HG03159 (cell line): ENCODE data around the gene PLEKHA7.
"Not testable (repeated sequence)": the region's sequence is repeated elsewhere in the genome, so short reads cannot be mapped to it uniquely, and the experiment has no call there.

ENCODE experiments used
- ATAC-seq: cut with Tn5 transposase; IDR thresholded peaks from one replicate; pipeline ENCODE4 v1.9.1; 2021; ENCODE audit warnings: mild to moderate bottlenecking, moderate library complexity; ENCODE audit not compliant: unreplicated experiment

PLEKHA7 gene

DNA sequence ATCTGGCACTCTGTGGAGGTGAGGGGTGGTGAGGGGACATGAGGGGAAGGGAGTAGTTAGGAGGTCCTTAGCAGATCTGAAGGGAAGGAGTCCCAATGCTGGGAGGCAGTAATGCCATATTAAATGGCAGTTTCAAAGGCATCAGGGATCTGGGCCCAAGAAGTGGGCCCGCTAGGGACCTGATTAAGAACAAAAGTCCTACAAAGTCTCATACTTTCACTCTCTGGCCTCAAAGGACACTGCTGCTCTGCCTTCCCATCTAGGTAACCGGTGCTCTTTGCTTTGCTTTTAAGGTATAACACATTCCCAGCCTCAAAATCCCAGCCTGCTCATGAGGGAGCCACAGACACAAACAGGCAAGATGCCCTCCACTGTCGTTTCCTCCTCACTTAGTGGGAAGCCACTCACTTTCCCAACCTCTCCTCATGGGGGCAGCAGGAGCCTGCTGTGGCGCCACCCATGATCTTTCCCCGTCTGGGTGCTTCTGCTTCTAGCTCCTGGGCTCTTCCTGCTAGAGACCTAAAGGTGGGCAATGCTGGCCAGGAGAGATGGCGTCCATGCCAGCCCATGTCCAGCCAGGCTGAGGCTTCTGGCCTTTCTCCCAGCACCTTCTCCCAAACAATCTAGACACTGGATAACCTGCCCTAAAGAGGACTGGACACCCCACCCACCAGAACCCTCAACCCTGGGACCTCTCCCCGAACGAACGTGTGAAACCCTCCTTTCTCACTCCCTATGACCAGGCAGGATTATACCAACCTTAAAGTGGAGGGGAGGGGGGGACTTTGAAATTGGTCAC is 68.3 kb downstream of the PLEKHA7 start:
- ATAC-seq = peak; percentile 76

DNA sequence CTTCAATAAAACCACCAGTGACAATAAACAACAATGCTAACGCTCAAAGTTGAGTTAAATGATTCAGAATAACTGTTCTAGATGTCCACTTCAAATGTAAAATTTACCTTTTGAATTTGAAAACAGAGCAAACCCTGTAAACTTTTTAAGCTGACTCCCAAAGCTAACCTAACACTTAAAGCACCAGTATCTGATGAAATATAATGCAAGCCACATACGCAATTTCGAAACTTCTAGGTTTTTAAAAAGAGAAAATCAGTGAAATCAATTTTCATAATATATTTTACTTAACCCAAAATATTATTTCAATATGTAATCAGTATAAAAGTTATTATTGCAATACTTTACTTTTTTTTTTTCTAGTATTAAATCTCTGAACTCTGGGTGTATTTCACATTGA is 71.3 kb downstream of the PLEKHA7 start:
- no peak for ATAC-seq

DNA sequence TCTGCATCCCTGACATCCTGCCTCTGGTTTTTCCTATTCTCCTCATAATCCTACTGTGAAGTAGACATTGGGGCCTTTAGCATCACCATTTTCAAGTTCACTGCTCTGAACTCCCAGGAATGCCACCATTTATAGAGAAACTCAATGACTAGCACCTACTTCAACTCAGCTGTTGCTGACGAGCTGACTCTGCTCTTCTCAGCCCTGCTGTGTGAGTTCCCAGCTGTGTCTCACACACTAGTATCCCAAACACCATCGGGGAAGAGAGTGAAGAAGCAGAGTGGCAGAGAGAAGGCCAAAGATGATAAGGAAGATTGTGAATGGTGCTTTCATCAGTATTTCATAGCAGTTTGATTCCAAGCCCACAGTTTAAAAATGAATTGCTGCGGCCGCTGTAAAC is 71.9 kb downstream of the PLEKHA7 start:
- ATAC-seq = no peak

DNA sequence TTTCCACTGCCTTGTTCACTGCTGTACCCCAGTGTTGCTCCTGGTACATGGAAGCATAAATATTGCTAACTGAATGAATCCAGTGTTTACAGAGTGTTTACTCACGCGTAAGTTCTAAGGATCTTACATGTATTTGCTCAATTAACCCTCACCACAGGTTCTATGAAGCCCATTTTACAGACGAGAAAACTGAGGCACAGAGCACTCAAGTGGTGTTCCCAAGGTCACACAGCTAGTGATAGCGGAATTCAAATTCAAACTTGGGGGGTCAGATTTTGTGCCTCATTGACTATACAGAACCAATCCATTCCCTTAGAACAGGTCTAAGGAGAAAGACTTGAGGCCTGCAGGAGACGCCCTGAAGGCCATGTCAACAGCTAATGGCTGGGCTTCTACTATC is 72.3 kb downstream of the PLEKHA7 start:
- no peak for ATAC-seq

DNA sequence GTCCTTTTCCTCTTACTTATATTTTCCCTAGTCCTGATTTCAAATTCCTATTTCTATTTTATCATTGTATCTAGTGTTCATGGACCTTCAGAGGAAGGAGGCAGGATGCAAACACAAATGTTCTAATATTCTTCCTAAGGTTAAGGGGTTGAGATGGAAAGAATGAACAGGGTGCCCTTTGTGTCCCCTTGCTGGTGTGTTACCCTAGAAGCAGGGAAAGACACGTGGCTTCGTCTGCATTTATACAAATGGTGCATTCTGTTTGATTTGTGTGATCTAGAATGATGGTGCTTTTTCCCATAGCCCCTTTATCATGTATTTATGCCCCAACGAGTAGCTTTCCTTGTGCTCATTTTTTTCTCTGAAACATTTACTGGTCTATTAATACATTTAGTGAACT is 76.2 kb downstream of the PLEKHA7 start:
- no peak for ATAC-seq

DNA sequence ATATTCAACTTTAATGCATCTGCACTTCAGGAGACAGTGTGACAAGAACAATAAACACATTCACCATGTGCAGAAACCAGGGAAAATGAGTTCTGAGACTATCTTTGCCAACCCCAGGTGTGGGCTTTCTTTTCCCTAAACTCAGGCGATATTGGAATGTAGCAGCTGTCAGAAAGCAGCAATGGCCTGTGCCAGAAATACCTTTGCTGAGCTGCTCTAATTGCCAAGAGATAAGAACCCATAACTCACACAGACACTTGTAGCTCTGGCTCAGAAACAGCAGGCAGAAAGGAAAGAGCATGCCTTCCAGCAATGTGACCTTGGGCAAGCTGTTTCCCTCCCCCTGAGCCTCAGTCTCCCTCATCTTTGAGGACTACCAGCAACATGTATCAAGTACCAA is 77.6 kb downstream of the PLEKHA7 start:
- no peak for ATAC-seq

DNA sequence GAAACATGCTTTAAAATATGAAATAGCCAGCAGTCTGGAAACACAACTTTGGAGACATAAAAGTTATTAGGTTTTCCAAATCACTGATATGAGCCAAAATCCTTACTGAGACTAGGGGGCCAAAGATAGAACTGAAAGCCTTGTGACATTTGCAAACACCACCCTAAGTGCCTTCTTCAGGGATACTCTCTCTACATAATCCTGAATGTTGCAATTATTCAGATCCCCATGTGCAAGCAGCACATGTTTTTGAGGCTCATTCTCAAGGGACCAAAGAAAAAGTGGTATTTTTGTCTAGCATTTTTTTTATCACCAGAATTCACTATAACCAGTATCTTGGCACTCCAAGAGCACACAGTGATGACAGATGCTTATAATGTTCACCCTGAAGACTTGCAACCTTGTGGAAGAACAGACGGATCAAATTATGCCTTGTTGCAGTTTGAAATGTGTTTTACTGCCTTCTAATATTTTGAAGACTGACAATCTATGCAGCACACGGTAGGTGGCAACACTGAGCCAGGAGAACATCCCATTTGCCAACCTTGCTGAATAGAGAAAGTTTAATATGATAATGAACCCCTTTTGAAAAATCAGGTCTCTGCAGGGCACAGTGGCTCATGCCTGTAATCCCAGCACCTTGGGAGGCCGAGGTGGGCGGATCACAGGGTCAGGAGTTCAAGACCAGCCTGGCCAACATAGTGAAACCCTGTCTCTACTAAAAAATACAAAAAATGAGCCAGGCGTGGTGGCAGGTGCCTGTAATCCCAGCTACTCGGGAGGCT is 78.5 kb downstream of the PLEKHA7 start:
- no peak for ATAC-seq

DNA sequence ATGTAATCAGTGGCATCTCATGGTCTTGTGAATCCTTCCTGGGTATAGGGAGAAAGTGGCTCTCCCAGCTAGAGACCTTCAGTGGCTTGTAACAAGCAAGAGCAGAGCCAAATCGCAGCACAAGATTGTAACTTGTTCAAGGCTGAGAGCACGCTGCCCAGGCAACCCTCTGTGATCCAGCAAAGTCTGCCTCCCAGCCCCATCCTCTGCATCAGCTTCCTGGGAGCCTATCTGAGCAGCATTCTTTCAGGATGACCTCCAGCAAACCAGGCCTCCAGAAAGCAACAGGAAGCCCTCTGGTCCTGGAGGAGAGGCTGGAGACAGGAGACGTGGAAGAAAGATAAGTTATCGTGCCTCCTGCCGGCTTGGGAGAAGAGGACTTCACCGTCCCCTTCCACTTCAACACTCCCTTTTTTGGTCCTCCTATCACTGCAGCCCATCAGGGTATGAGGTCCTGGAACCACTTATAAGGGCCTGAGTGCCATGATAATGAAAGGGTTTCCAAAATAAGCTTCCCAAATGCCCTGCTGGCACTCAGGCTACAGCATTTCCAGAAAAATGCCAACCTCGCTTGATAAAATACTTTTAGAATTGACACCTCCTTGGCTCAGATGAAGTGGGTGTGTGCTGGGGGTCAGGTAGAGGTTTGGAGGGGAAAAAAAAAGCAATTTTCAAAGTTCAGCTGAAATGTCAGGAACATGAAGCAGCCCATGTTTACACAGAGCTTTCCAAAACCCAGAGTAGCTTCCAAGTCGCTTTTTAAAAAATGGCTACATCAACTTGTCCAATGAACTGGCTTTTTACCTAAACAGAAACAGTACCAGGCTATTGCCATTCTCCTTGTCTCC is 80.2 kb downstream of the PLEKHA7 start:
- ATAC-seq = no peak

DNA sequence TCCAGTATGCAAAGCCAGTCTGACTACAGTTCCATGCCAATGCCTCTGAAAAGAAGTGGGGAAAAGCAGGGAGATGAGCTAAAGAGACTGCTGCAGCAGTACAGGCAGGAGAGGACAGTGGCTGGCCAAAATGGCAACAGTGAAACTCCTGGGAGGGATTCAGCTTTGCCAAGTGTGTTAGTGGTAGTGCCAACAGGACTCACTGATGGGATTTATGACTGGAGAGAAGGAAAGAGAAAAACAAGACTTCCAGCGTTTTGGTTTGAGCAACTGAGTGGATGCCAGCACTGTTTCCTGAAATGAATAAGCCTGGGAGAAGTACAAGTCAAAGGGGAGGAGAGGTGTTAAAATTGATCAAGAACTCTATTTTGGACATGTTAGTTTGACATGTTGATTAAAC is 80.9 kb downstream of the PLEKHA7 start:
- ATAC-seq = no peak

DNA sequence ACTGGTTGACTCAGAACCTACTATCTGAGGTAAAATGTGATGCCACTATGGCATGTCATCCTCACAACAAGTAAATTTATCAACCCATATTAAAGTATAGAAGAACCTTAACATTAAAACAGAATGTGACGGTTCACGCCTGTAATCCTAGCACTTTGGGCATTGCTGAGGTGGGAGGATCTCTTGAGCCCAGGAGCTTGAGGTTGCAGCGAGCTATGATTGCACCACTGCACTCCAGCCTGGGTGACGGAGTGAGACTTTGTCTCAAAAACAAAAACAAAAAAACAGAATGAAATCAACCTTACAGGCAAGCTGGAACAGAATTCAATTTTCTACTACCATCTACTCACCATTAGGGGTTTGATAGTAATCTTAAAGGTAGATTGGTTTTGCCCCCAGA is 86.2 kb downstream of the PLEKHA7 start:
- no peak for ATAC-seq

DNA sequence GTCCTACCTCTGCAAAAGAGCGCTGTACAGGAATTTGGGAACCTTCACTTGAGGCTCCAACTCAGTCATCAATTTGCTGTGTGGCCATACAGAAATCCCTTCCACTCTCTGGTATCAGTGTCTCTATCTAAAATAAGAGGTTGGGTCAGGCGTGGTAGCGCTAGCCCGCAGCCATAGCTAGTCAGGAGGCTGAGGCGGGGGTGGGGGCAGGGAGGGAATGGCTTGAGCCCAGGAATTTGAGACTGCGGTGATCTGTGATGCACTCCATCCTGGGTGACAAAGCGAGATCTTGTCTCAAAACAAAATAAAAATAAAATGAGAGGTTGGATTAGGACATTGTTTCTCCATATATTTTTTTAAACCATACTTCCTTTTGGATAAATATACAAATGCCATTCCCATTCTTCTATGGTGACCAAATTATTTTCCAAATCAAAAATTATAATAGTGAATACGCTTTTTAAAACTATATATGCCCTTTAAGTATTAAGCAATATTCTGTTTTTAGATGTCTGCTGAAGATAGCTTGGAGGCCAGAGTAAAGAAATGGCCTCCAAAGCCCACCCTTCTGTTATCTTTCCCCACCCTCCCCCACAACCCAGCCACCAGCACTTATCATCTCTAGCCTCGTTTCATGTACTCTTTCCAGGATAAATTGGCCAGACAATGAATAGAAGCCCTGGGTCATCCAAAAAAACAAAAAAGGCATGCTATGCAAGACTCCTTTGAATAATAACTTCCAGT is 87.2 kb downstream of the PLEKHA7 start:
- ATAC-seq = no peak

DNA sequence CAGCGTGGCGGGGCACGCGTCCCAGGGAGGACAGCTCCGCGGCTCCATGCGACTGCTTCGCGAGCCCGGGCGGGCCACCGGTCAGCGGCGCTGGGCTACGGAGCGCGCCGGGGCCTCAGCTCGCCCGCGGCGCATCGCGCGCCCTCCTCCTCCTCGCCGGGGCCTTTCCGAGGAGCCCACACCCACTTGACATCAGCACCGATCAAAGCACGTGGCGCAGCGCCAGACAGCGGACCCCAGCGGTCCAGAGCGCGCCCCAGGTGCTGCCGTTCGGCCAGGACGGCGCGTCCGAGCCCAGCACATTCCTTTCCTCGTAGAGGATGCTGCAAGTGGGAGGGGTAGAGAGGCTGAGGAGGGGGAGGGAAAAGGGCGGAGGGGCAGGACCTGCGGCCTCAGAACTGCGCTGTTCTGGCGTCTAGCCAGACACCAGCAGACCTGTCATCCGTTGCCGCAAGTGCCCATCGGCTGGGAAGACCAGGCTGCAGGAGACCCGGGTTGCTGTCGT is 88.6 kb downstream of the PLEKHA7 start:
- ATAC-seq = no peak

DNA sequence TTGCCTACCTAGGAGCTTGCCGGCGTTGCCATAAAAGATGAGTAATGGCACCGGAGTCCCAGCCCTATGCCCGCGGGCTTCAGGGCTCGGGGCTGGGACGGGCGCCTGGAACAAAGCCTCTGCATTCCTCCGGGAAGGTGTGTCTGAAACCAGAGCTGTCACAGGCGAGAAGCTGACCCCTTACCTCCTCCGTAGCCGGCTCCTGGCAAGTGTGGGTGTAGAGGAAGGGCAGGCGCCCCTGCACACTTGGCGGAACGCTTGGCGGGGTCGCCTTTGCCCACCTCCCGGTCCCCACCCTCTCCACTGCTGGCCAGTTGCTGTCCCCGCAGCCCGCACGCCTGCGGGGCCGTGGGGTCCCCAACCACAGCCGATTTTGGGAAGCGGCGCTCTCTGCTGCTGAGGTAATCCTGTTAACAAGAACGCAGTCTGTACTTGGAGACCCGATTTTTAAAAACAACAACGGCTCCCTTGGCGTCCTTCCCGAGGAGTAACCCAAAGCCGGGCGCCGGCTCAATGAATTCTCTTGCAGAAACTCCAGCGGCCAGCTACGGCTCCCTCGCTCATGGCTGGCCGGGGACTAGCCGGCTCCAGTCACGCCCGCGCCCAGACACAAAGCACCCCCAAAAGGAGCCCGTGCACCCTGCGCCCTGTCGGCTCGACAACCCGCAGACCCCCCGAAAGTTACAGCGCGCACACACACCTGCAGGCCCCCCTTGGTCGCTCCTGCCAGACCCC is 89.2 kb downstream of the PLEKHA7 start:
- ATAC-seq = peak; percentile 5

DNA sequence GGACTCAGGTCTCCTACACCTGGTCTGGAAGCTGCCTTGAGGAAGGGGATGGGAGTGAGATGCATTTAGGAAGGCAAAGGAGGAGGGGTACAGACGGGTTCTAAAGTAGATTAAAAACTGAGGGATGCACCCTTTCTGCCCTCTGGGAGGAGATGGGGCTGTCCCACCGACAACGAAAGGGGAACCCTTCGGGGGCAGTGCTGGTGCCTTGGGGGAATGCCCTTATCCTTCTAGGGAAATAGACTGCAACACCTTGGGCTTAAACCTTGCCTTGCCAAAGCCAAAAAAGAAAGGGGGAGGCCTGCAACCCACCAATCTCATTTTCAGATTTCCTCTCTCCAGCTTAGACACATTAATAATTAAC is 89.8 kb downstream of the PLEKHA7 start:
- ATAC-seq = peak; percentile 49

DNA sequence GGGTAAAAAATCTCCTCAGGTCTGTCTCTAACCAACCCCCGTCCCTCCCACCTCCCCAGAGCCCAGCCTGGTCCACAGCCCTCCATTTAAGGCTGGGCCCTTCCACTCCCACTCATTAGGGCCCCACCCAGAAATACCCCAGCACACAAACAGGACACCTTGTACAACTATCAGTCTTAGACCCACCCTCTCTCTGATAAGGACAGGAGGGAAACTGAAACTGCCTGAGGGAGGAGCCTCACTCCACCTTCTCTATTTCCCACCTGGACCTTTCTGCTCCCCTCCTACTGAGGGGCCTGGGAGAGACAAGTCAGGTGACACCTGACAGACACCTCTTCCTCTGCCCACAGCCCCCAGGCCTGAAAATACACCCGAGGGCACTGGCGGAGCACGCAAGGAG is 90.2 kb downstream of the PLEKHA7 start:
- peak; percentile 54 for ATAC-seq

DNA sequence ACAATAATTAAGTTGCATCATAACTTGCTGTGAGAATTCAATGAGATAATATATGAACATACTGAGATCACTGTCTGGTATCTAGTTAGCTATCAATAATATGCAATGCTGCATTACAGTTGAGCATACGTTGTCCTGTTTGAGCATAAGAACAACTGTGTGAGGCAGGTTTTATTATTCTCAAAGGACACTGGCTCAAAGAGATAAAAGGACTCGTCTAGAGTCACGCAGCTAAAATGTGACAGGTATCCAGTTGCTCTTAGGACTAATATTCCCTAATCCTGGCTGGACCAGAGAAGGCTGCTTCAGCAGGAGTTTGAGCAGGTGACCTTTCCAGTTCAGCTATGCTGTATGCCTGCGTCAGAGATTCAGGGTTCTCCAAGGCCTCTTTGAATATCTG is 92.5 kb downstream of the PLEKHA7 start:
- no peak for ATAC-seq

DNA sequence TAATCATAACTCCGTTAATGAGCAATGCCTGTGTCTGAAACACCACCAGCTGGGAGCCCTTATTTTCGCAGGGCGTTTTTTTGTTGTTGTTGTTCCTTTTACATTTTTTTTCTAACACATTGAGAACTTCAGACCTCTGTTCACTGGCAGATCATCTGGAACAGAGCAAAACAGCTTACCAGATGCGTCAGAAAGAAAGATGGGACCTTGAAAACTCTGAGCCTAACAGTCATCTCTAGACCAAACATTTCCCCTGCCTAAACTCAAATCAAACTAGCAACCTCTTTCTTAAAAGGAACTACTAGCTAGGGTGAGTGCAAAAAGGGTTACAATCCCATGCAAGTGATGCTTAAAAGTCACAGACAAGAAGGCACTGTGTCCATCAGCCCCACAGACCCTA is 93.2 kb downstream of the PLEKHA7 start:
- ATAC-seq = no peak

DNA sequence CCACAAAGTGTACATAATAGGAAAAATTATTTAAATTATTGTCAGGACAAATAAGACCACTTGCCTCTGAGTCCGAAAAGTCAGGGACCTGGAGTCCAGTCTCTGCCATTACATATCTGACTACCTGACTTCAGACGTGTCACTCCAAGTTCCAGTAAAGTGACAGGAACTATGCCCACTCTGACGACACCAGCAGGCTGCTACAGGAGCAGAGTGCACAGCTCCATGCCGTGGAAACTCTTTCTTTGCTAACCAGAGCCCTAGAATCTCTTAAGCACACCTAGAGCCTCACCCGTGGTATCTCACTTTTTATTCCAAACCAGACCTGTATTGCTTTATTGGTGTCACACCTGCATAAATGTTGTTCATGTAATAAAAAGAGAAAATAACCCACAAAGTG is 93.7 kb downstream of the PLEKHA7 start:
- ATAC-seq = no peak

DNA sequence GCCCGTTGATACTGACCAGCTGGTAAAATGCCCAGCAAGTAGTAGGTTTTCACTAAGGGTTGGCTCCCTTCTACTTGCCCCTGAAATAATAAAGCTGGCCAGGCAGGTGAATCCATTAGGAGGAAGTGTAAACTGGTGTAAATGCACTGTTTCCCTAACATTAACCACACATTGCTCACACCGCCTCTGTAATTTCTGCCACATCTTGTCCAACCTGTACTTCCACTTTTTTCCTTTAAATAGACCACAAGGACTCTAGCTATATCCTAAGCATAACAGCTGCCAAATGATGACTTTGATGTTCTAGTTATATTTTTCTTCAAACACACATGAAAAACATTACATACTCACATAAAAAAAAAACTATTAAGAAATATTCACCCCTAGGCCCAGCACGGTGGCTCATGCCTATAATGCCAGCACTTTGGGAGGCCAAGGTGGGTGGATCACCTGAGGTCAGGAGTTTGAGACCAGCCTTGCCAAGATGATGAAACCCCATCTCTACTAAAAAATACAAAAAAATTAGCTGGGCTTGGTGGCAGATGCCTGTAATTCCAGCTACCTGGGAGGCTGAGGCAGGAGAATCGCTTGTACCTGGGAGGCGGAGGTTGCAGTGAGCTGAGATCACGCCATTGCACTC is 95.6 kb downstream of the PLEKHA7 start:
- not testable (repeated sequence) for ATAC-seq
